Measurements from ENCODE around the gene ZFR.
"Not testable (repeated sequence)": the region's sequence is repeated elsewhere in the genome, so short reads cannot be mapped to it uniquely, and the experiment has no call there.

The ZFR gene

DNA sequence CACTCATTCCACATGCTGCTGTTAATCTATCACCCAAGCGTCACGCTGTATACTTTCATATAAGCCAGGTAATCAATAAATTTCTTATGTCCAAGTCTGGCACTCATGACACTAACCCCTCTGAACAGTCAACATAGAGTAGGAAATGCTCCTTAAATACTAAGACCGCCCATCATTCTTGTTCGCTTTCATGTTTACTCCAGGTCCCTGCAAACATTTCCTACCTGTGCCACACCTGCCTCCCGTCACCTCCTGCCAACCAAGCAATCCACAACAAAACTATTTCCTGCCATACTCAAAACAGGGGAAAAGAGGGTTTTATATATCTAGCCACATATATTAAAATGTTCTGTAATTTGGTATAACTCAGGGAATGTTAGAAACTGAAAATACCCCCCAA, 39.0 kb downstream of the ZFR start:
- no peak overlapping the region for H3K27ac ChIP-seq (ENCODE audit: low read length)
- H3K36me3 ChIP-seq (ENCODE audit: control insufficient read depth in 1 of 2, insufficient read depth in 2 of 2, low read length in 2 of 2) = peaks cover 65 to 68% of the 10 kb centered on the region in 2 donors
- no peak overlapping the region for H3K4me3 ChIP-seq (ENCODE audit: low read depth in 1 of 2, low read length in 2 of 2)
- no peaks in the 10 kb centered on the region for H3K4me1 ChIP-seq (ENCODE audit: control insufficient read depth in 1 of 2, insufficient read depth in 2 of 2, low read length in 2 of 2)
- H3K9me3 ChIP-seq (ENCODE audit: control insufficient read depth in 1 of 2, low read length in 2 of 2) = no peaks in the 10 kb centered on the region
- H3K27me3 ChIP-seq (ENCODE audit: low read depth, low read length) = no peaks in the 10 kb centered on the region

GRCh38 chr5:32403760-32404159, 40.8 kb downstream of the ZFR start:
- no peaks in the 10 kb centered on the region for H3K27me3 ChIP-seq (ENCODE audit: low read depth, low read length)
- H3K27ac ChIP-seq (ENCODE audit: low read length) = no peak overlapping the region
- H3K36me3 ChIP-seq (ENCODE audit: control insufficient read depth in 1 of 2, insufficient read depth in 2 of 2, low read length in 2 of 2) = peaks cover 70 to 74% of the 10 kb centered on the region in 2 donors
- no peaks in the 10 kb centered on the region for H3K4me1 ChIP-seq (ENCODE audit: control insufficient read depth in 1 of 2, insufficient read depth in 2 of 2, low read length in 2 of 2)
- H3K9me3 ChIP-seq (ENCODE audit: control insufficient read depth in 1 of 2, low read length in 2 of 2) = no peaks in the 10 kb centered on the region
- no peak overlapping the region for H3K4me3 ChIP-seq (ENCODE audit: low read depth in 1 of 2, low read length in 2 of 2)

- Histone ChIP-seq H3K4me1 (ENCODE audit: control insufficient read depth in 1 of 2, insufficient read depth in 2 of 2, low read length in 2 of 2) (no peaks in the 10 kb centered on the region), H3K27me3 (ENCODE audit: low read depth, low read length) (no peaks in the 10 kb centered on the region), H3K27ac (ENCODE audit: low read length) (no peak overlapping the region), H3K36me3 (ENCODE audit: control insufficient read depth in 1 of 2, insufficient read depth in 2 of 2, low read length in 2 of 2) (peaks cover 65 to 85% of the 10 kb centered on the region in 2 donors), H3K4me3 (ENCODE audit: low read depth in 1 of 2, low read length in 2 of 2) (no peak overlapping the region), H3K9me3 (ENCODE audit: control insufficient read depth in 1 of 2, low read length in 2 of 2) (no peaks in the 10 kb centered on the region)
These were observed 44.1 kb downstream of the ZFR start for GRCh38 chr5:32400401-32400800.

GRCh38 chr5:32398754-32399153, 45.8 kb downstream of the ZFR start:
- H3K4me3 ChIP-seq (ENCODE audit: low read depth in 1 of 2, low read length in 2 of 2); H3K4me1 ChIP-seq (ENCODE audit: control insufficient read depth in 1 of 2, insufficient read depth in 2 of 2, low read length in 2 of 2); H3K9me3 ChIP-seq (ENCODE audit: control insufficient read depth in 1 of 2, low read length in 2 of 2); H3K27me3 ChIP-seq (ENCODE audit: low read depth, low read length); H3K27ac ChIP-seq (ENCODE audit: low read length): not testable (repeated sequence)
- H3K36me3 ChIP-seq (ENCODE audit: control insufficient read depth in 1 of 2, insufficient read depth in 2 of 2, low read length in 2 of 2) = peaks cover 65 to 81% of the 10 kb centered on the region in 2 donors

DNA sequence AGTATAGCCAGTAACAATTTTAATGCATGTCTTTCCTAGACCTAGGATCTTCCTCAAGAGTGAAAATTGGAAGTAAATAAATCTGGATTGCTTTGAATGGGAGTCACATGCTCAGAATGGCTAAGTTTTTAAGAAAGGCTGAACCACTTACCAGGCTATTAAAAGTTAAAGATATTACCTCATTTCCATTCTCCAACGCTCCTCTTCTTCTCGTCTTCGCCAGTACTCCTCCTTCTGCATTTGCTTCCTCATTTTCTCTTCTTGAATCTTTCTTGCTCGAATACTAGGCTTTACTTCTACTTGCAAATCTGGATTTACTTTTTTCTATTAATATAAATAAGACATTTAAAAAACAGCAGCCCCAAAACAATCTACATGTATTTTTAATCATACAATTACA, 49.6 kb downstream of the ZFR start:
- Histone ChIP-seq H3K9me3 (ENCODE audit: control insufficient read depth in 1 of 2, low read length in 2 of 2) (no peaks in the 10 kb centered on the region), H3K27ac (ENCODE audit: low read length) (no peak overlapping the region), H3K27me3 (ENCODE audit: low read depth, low read length) (no peaks in the 10 kb centered on the region), H3K36me3 (ENCODE audit: control insufficient read depth in 1 of 2, insufficient read depth in 2 of 2, low read length in 2 of 2) (peaks cover 45 to 74% of the 10 kb centered on the region in 2 donors), H3K4me3 (ENCODE audit: low read depth in 1 of 2, low read length in 2 of 2) (no peak overlapping the region), H3K4me1 (ENCODE audit: control insufficient read depth in 1 of 2, insufficient read depth in 2 of 2, low read length in 2 of 2) (no peaks in the 10 kb centered on the region)

DNA sequence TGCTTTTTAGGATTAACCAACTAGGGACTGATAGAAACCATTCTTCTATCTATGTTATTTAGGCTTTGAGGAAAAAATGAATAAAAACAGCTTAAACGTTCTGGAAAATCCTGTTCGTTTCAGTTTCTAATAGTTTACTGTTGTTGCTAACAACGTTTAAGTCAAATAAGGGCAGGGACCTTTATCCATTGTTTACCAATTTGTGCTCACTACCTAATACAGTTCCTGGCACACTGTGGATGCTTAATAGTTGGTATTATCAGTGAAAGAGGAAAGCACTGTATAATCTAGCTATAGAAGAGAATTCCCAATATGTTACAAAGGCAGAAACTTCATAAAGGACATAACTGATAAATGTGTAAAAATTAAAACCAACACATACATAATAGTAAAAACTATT, 52.5 kb downstream of the ZFR start:
- Histone ChIP-seq H3K27ac (ENCODE audit: low read length) (no peak overlapping the region), H3K27me3 (ENCODE audit: low read depth, low read length) (no peaks in the 10 kb centered on the region), H3K9me3 (ENCODE audit: control insufficient read depth in 1 of 2, low read length in 2 of 2) (no peaks in the 10 kb centered on the region), H3K36me3 (ENCODE audit: control insufficient read depth in 1 of 2, insufficient read depth in 2 of 2, low read length in 2 of 2) (peaks cover 42 to 68% of the 10 kb centered on the region in 2 donors), H3K4me1 (ENCODE audit: control insufficient read depth in 1 of 2, insufficient read depth in 2 of 2, low read length in 2 of 2) (no peaks in the 10 kb centered on the region), H3K4me3 (ENCODE audit: low read depth in 1 of 2, low read length in 2 of 2) (no peak overlapping the region)

DNA sequence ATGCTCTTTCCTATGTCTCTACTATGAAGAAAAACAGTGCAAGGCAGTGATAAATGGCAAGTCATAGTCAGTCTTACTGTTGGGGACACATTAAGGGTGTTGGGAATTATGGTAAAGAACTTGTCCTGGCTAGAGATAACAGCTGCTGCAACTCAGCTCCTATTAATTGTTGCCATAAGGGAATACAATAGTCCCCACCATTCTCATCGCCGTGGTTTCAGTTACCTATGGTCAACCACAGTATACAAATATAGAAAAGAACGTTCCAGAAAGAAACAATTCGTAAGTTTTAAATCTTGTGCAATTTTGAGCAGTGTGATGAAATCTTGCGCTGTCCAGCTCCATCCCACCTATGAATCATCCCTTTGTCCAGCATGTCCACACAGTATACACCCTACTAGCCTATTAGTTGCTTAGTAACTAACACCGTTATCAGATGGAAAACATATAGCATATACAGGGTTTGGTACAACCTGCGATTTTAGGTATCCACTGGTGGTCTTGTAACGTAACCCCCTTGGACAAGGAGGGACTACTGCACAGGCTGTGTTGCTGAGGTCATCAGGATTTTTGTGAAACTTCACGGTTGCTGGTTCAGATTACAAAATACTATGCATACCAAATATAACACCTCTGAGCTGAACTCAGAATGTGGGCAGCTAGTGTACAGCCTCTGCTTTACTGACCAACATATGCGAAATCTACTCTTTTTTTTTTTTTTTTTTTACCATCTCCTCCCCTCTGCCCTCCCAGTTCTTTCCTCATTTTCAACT, 53.5 kb downstream of the ZFR start:
- Histone ChIP-seq H3K4me1 (ENCODE audit: control insufficient read depth in 1 of 2, insufficient read depth in 2 of 2, low read length in 2 of 2) (no peaks in the 10 kb centered on the region), H3K4me3 (ENCODE audit: low read depth in 1 of 2, low read length in 2 of 2) (no peak overlapping the region), H3K27me3 (ENCODE audit: low read depth, low read length) (no peaks in the 10 kb centered on the region), H3K36me3 (ENCODE audit: control insufficient read depth in 1 of 2, insufficient read depth in 2 of 2, low read length in 2 of 2) (peaks cover 33 to 58% of the 10 kb centered on the region in 2 donors), H3K27ac (ENCODE audit: low read length) (no peak overlapping the region), H3K9me3 (ENCODE audit: control insufficient read depth in 1 of 2, low read length in 2 of 2) (no peaks in the 10 kb centered on the region)

- Histone ChIP-seq H3K36me3 (ENCODE audit: control insufficient read depth in 1 of 2, insufficient read depth in 2 of 2, low read length in 2 of 2) (peaks cover 39 to 62% of the 10 kb centered on the region in 2 donors), H3K27me3 (ENCODE audit: low read depth, low read length) (no peaks in the 10 kb centered on the region), H3K27ac (ENCODE audit: low read length) (no peak overlapping the region)
These were observed 56.0 kb downstream of the ZFR start for GRCh38 chr5:32388432-32389129.

DNA sequence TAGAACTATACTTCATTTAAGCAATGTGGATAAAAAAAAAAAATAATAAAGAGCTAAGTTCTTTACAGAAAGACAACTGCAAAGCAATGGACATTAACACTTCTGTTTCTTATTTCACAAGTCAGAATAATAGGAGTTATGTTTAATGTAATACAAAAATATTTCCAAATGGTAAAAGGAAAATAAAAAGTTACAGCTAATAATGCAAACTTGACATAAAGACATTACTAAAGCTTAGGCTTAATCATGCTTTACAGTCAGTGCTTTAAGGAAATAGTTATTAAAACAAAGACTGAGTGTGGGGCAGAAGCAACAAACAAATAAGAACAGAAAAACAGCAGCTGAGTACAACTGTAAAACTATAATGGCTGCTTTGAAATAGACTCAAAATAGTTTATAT, 56.7 kb downstream of the ZFR start:
- Histone ChIP-seq H3K9me3 (ENCODE audit: control insufficient read depth in 1 of 2, low read length in 2 of 2) (no peaks in the 10 kb centered on the region), H3K4me1 (ENCODE audit: control insufficient read depth in 1 of 2, insufficient read depth in 2 of 2, low read length in 2 of 2) (no peaks in the 10 kb centered on the region), H3K4me3 (ENCODE audit: low read depth in 1 of 2, low read length in 2 of 2) (no peak overlapping the region), H3K27ac (ENCODE audit: low read length) (no peak overlapping the region), H3K36me3 (ENCODE audit: control insufficient read depth in 1 of 2, insufficient read depth in 2 of 2, low read length in 2 of 2) (peaks cover 46 to 63% of the 10 kb centered on the region in 2 donors), H3K27me3 (ENCODE audit: low read depth, low read length) (no peaks in the 10 kb centered on the region)

More at GRCh38 chr5:32388432-32389129, 56.0 kb downstream of the ZFR start:
- no peaks in the 10 kb centered on the region for H3K4me1 ChIP-seq (ENCODE audit: control insufficient read depth in 1 of 2, insufficient read depth in 2 of 2, low read length in 2 of 2)
- H3K9me3 ChIP-seq (ENCODE audit: control insufficient read depth in 1 of 2, low read length in 2 of 2) = no peaks in the 10 kb centered on the region
- no peak overlapping the region for H3K4me3 ChIP-seq (ENCODE audit: low read depth in 1 of 2, low read length in 2 of 2)

DNA sequence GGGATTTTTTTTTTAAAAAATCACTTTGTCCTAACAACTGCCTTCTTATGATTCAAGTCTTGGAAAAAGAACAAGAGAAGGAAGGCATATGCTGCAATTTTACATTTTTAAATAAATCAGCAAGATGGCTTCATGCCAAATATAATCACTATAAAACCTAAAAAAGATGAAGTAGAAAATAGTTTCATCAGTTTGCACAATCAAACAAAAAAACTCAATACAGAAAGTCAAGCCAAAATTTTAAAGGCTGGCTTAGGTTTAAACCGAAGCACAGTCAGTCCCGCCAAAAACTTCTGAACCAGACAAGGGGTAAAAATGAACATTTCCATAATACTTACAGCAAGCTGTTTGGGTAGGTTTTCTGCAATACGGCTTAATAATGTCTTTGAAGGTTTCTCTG, 57.3 kb downstream of the ZFR start:
- Histone ChIP-seq H3K27me3 (ENCODE audit: low read depth, low read length) (no peaks in the 10 kb centered on the region), H3K4me3 (ENCODE audit: low read depth in 1 of 2, low read length in 2 of 2) (no peak overlapping the region), H3K4me1 (ENCODE audit: control insufficient read depth in 1 of 2, insufficient read depth in 2 of 2, low read length in 2 of 2) (no peaks in the 10 kb centered on the region), H3K27ac (ENCODE audit: low read length) (no peak overlapping the region), H3K36me3 (ENCODE audit: control insufficient read depth in 1 of 2, insufficient read depth in 2 of 2, low read length in 2 of 2) (peaks cover 46 to 58% of the 10 kb centered on the region in 2 donors), H3K9me3 (ENCODE audit: control insufficient read depth in 1 of 2, low read length in 2 of 2) (no peaks in the 10 kb centered on the region)

DNA sequence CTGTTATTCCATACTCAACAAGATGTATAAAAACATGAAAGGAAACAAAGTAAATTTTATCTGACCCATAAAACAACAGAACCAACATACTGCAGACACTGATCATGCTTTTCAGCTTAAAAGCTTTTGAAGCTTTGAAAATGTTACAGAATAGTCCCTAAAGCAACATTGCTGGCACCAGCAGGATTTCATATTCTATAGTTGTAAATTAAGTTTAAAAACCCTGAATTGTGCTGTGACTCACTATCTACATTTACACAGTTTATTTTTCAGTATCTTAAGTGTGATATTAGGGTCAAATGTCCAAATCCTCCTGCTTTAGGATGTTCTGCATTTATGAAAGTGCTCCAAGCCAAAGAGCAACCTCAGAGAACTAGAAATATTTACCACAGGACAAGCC, 59.9 kb downstream of the ZFR start:
- no peaks in the 10 kb centered on the region for H3K27me3 ChIP-seq (ENCODE audit: low read depth, low read length)
- H3K36me3 ChIP-seq (ENCODE audit: control insufficient read depth in 1 of 2, insufficient read depth in 2 of 2, low read length in 2 of 2) = peaks cover 41% of the 10 kb centered on the region in 2 donors
- no peaks in the 10 kb centered on the region for H3K4me1 ChIP-seq (ENCODE audit: control insufficient read depth in 1 of 2, insufficient read depth in 2 of 2, low read length in 2 of 2)

More for the DNA sequence above, 59.9 kb downstream of the ZFR start:
- no peak overlapping the region for H3K27ac ChIP-seq (ENCODE audit: low read length)
- no peaks in the 10 kb centered on the region for H3K9me3 ChIP-seq (ENCODE audit: control insufficient read depth in 1 of 2, low read length in 2 of 2)
- no peak overlapping the region for H3K4me3 ChIP-seq (ENCODE audit: low read depth in 1 of 2, low read length in 2 of 2)
